Measurements from ENCODE around the gene TMUB1.

The TMUB1 gene

DNA sequence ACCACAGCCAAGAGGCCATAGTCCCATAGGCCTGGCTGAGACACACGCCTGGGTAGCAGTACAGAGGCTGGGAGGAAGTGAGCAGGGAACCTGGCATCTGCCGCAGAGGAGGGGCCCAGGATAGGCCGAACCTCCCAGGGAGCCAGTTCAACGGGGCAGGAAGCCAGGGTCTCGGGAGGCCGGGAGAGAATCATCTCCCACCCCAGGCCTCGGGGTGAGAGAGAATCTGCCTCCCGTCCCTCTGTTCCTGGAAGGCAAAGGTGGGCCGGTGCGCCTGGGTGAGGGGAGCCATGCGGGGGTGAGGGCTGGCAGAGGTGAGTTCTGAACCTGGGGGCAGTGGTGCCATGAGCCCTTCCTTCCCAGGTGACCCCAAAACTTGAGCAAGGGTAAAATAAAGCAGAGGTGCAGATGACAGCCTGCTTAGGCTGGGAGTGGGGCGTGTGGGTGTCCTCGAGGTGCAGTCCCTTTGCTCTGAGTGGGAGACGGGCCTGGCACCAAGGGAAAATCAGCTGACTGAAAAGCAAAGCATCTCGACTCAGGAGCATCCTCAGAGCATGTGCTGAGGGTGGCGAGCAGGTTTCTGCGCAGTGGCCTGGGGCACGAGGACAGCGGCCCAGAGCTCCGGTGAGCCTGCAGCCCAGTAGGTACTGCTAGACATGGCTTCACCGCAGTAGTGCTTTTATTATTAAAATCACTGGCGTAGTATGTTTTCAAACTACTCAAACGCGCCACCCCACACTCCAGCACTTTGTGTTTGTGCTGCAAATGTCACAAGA lies 18.5 kb upstream of the TMUB1 start:
- DNase-seq: no peak

DNA sequence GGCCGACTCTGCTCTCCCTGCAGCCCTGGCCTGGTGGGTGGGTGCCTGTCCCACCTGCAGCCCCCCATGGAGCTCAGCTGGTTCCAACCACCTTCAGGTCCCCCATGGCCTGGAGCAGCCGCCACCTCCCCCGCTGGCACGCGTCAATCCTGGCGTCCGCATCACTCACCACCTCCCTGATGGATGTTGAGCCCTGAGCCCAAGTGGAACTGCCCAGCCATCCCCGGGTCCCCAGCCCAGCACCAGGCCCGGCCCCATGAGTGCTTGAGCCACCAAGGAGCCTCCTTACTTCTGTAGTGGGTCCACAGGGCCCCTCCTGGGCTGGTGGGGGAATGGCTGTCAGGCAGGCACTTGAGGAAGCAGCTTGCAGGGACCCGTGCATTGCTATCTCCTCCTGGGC lies 17.6 kb upstream of the TMUB1 start:
- no peak for DNase-seq

GRCh38 chr7:151099486-151100211 lies 16.4 kb upstream of the TMUB1 start:
- DNase-seq: no peak

- DNase-seq: no peak
These were observed 12.7 kb upstream of the TMUB1 start for GRCh38 chr7:151095828-151096475.

- DNase-seq: no peak
These were observed 12.0 kb upstream of the TMUB1 start for GRCh38 chr7:151095123-151095797.

GRCh38 chr7:151094675-151095074 lies 11.4 kb upstream of the TMUB1 start:
- DNase-seq: no peak

DNA sequence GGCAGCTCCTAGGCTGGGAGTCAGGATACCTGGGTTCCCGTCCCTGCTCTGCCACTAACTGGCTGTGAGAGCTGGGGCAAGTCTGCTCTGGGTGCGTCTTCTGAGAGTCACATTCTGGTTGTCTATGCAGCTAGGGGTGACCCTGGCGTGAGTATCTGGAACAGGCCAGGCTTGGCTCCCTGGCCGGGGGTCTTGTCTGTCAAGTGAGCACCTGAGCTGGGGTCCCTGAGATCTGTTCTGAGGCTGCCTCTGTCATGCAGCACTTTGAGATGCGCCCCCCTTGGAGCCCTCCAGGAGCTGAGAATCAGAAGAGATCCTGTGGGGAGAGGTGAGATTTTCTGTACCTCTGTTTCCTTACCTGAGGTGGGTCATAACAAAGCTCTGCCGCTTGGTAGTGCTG lies 10.5 kb upstream of the TMUB1 start:
- no peak for DNase-seq

GRCh38 chr7:151091988-151092387 lies 8.7 kb upstream of the TMUB1 start:
- no peak for DNase-seq

DNA sequence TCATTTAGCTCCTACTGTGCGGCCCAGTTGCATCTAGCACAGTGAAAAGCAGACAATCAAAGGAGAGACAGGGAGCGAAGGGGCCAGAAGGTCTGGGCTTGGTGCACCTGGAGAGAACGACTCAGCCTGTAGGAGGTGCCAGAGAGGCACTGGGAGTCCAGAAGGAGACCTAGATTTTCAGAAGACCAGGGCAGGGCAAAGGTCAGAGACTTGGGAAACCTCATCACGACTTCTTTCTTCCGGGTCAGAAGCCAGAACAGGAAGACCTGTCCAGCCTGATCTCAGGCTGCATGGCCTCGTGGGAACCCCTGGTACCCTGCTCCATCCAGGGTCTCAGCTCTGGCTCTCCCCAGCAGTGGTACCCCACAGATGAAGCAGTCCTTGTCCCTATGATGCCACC lies 8.1 kb upstream of the TMUB1 start:
- DNase-seq: no peak

- no peak for DNase-seq
These were observed 7.7 kb upstream of the TMUB1 start for GRCh38 chr7:151091003-151091402.

DNA sequence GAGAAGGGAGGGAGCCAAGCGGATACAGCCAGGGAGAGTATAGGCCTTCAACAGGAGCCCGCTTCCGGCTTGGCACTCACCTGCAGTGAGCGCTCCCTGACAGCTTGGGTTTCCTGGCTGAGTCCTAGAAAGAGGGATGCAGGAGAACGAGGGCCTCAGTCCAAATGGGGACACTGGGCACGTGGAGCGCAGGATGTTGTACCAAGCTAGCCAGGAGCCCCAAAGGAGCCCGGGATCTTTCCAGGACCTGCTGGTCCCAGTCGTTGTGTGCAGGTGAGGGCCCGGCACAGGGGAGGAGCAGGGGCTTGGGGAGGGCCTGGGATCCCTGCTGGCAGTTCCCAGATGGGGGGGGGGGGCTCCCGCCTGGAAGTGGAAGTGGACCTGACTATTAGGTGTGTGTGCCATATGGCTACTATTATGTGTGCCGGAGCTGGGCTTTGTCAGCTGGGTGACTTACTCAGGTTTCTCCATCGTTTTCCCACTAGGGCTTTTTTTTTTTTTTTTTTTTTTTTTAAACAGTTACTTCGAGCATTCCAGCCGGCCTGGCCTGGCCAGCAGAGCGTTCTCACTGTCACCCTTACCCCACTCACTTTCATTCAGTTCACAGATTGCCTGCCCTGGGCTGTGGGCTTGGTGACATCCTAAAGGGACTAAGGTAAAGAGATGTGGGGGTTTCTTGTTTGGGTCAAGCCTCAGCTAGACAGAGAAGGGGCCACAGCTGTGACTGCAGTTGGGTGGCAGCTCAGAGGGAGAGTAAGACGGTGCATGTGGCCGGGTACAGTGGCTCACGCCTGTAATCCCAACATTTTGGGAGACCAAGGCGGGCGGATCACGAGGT lies 6.8 kb upstream of the TMUB1 start:
- DNase-seq: no peak

GRCh38 chr7:151088856-151089699 lies 5.8 kb upstream of the TMUB1 start:
- peak; percentile 67 for DNase-seq

GRCh38 chr7:151088019-151088855 lies 4.9 kb upstream of the TMUB1 start:
- DNase-seq: peak; percentile 48

- DNase-seq: peak; percentile 68
These were observed 4.1 kb upstream of the TMUB1 start for GRCh38 chr7:151087245-151088018.

DNA sequence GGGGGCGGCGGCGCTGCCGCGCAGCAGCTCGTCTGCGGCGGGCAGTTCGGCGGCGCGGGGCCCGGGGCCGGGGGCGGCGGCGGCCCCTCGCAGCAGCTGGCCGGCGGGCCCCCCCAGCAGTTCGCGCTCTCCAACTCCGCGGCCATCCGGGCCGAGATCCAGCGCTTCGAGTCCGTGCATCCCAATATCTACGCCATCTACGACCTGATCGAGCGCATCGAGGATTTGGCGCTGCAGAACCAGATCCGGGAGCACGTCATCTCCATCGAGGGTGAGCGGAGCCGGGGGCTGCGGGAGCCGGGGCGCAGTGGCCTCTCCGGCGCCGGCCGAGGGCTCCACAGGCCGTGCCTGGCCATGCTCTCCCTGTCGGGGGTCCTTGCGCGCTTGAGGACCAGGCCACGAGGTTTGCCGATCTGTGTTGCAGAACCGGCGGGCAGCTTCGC lies 3.5 kb upstream of the TMUB1 start:
- peak; percentile 49 for DNase-seq

DNA sequence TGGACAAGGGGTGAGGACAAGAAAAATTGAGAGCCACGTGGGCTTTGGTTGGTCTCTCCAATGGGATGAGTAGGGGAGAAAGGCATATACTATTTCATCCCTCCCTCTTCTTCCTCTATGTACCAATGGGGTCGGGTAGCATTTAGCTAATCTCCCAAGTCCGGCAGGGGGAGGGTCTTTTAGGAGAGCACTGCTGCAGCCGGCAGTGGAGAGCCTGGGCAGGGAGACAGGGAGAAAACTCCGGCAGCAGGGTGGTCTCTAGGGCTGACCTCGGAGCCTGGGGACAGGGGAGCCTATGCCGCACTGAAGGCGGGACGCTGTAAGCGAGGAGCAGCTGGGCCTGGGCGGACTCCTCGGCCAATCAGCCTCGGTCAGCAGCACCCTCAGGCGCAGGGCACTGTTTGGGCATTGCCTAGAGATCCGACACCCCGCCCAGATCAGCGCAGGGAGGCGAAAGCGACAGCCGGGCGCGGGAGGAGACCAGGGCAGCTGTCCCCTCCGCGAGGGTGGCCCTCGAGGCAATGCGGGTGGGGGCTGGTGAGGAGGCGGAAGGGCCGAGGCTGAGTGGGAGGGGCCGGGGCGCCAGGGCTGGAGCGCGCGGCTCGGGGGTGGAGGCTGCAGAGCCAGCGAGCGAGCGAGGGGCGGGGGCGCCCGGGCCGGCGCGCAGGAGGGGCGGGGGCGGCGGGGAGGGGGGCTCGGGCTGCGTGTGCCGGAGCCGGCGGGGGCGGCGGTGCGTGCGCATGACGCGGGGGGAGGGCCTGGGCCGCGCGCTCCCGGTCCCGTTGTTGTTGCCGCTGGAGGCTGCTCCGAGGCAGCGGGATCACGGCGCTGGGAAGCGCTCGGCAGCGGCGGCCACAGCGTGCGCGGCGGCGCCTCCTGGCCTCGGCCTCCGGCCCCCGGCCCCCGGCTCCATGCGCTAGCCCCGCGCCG lies 2.7 kb upstream of the TMUB1 start, which contains the start of gene AGAP3:
Gene AGAP3, plus strand, starts transcription at position 785 of the 930 bp plus-strand sequence. CDS start 267 bp downstream, outside the sequence.
- peak; percentile 83 for DNase-seq

GRCh38 chr7:151085329-151085690 lies 2.0 kb upstream of the TMUB1 start:
- DNase-seq: no peak

DNA sequence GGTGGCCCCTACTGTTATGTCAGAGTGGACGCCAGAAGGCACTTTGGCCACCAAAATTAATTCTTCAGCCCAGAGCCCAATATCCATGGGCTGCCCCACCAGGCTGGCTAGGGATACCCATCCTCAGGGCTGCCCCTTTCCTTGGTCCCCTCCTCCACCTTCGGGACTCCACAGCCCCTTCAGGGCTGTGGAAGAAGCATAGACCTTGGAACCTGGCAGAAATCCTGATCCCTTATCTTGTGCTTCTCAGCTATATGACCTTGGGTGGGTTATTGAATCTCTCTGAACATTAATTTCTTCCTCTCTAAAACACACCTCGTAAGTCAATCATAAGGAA lies 499 bp upstream of the TMUB1 start:
- DNase-seq: no peak
